AG09309 (cell line): ENCODE results near the gene SHMT1.
"Not testable (repeated sequence)": the region's sequence is repeated elsewhere in the genome, so short reads cannot be mapped to it uniquely, and the experiment has no call there.

Experiments
- DNase-seq: peaks from one replicate; pipeline ENCODE4 v3.0.0-alpha.2; 2010; ENCODE audit warnings: low read depth
- H3K4me3 ChIP-seq: 2 replicates; pipeline ENCODE4 v1.5.1; 2011; ENCODE audit warnings: mild to moderate bottlenecking, low read depth, low read length, moderate library complexity; ENCODE audit not compliant: control insufficient read depth
- CTCF ChIP-seq: IDR thresholded peaks from 2 replicates; pipeline ENCODE4 v1.5.1; 2011; ENCODE audit warnings: mild to moderate bottlenecking, low read depth, low read length, inconsistent platforms; ENCODE audit not compliant: insufficient read depth, control insufficient read depth; ENCODE audit errors: missing control alignments

SHMT1 gene

GRCh38 chr17:18344021-18344420, 19.3 kb downstream of the SHMT1 start:
- DNase-seq, result no peak
- no peak overlapping the region for H3K4me3 ChIP-seq
- no peak for TF ChIP-seq CTCF

- DNase-seq, result no peak
- no peak for TF ChIP-seq CTCF
- H3K4me3 ChIP-seq, result no peak overlapping the region
Measured at GRCh38 chr17:18339933-18340332, 23.4 kb downstream of the SHMT1 start.

GRCh38 chr17:18338158-18338557, 25.2 kb downstream of the SHMT1 start:
- H3K4me3 ChIP-seq, DNase-seq: not testable (repeated sequence)

GRCh38 chr17:18332909-18333489, 30.4 kb downstream of the SHMT1 start:
- DNase-seq, result no peak
- no peak overlapping the region for H3K4me3 ChIP-seq
- no peak for TF ChIP-seq CTCF

GRCh38 chr17:18331879-18332278, 31.5 kb downstream of the SHMT1 start:
- no peak overlapping the region for H3K4me3 ChIP-seq
- no peak for DNase-seq
- no peak for TF ChIP-seq CTCF

- DNase-seq, result no peak
- no peak overlapping the region for H3K4me3 ChIP-seq
- TF ChIP-seq CTCF, result no peak
Measured at GRCh38 chr17:18328643-18329204, 34.6 kb downstream of the SHMT1 start.

GRCh38 chr17:18327556-18327955, 35.8 kb downstream of the SHMT1 start:
- no peak overlapping the region for H3K4me3 ChIP-seq
- TF ChIP-seq CTCF, result no peak
- no peak for DNase-seq
